A673 (cell line): ENCODE data around the gene FBXO21. TPM values are rescaled to one million over a fixed set of nuclear protein-coding genes. Genes with fewer than 3 reads are reported as not detected.

Experiments
- BruUV-seq: library from RNA; stranded (reverse); fragments of 400-500 nt; replicated peaks from 2 replicates; lab custom pipeline; 2021; lab: Mats Ljungman, UMichigan
- CTCF ChIA-PET: fragments of 300-600 bp; sonication (Branson Sonifier 250); formaldehyde crosslinking; loops from one replicate; lab custom pipeline; 2022; ENCODE audit warnings: antibody characterized with exemption; lab: Charles Lee
- POLR2A ChIA-PET: fragments of 300-600 bp; sonication (Branson Sonifier 250); formaldehyde crosslinking; loops from one replicate; lab custom pipeline; 2022; ENCODE audit warnings: antibody characterized with exemption; ENCODE audit not compliant: low non-redundant PET; lab: Charles Lee
- DNase-seq: peaks from one replicate; pipeline ENCODE4 v3.0.0-alpha.2; 2015; ENCODE audit warnings: low spot score
- H3K27ac ChIP-seq: fragments of 200-600 bp; sonication (generic); 2 replicates; pipeline ENCODE4 v1.5.1; 2016; ENCODE audit warnings: mixed run types, low read depth, mild to moderate bottlenecking, mixed read lengths, antibody characterized with exemption, low read length; ENCODE audit not compliant: poor library complexity, severe bottlenecking
- H3K27me3 ChIP-seq: fragments of 200-600 bp; sonication (generic); replicated peaks from 2 replicates; pipeline ENCODE4 v1.6.1; 2017; ENCODE audit warnings: mixed run types, low read depth, mild to moderate bottlenecking, mixed read lengths, antibody characterized with exemption, low read length; ENCODE audit not compliant: insufficient read depth, poor library complexity
- H3K36me3 ChIP-seq: fragments of 200-600 bp; sonication (generic); 2 replicates; pipeline ENCODE4 v1.6.1; 2016; ENCODE audit warnings: mixed run types, mild to moderate bottlenecking, mixed read lengths, antibody characterized with exemption, low read length; ENCODE audit not compliant: insufficient read depth, poor library complexity, severe bottlenecking
- H3K4me1 ChIP-seq: fragments of 200-600 bp; sonication (generic); 2 replicates; pipeline ENCODE4 v1.6.1; 2017; ENCODE audit warnings: mixed run types, mild to moderate bottlenecking, mixed read lengths, antibody characterized with exemption, low read length; ENCODE audit not compliant: insufficient read depth, poor library complexity, severe bottlenecking
- H3K4me3 ChIP-seq: fragments of 200-600 bp; sonication (generic); 2 replicates; pipeline ENCODE4 v1.5.1; 2016; ENCODE audit warnings: low read depth, mixed run types, mild to moderate bottlenecking, mixed read lengths, low read length; ENCODE audit not compliant: poor library complexity, severe bottlenecking
- H3K9me3 ChIP-seq: fragments of 200-600 bp; sonication (generic); 2 replicates; pipeline ENCODE4 v1.6.1; 2016; ENCODE audit warnings: mixed run types, low read depth, mild to moderate bottlenecking, mixed read lengths, antibody characterized with exemption, low read length; ENCODE audit not compliant: poor library complexity, severe bottlenecking
- CTCF ChIP-seq: fragments of 300-800, 200-600 bp; sonication (generic); conservative IDR thresholded peaks from 2 replicates; pipeline ENCODE4 v1.5.1; 2017; ENCODE audit warnings: low read depth, mild to moderate bottlenecking, antibody characterized with exemption, low read length, moderate library complexity, mixed read lengths
- EZH2 ChIP-seq: fragments of 200-600 bp; sonication (generic); IDR thresholded peaks from 2 replicates; pipeline ENCODE4 v1.6.1; 2017; ENCODE audit warnings: borderline replicate concordance, low read depth, mild to moderate bottlenecking, mixed read lengths, antibody characterized with exemption, low read length; ENCODE audit not compliant: poor library complexity, severe bottlenecking
- intact Hi-C: fragments of 100-400 bp; cut with micrococcal nuclease; formaldehyde crosslinking; loops from one replicate; pipeline ENCODE4 v1.10.0; 2022; ENCODE audit not compliant: unreplicated experiment
- total RNA-seq: library from RNA; stranded (reverse); gene quantifications from 2 replicates; pipeline ENCODE4 v1.2.3, GENCODE V29; 2021

FBXO21 gene
- total RNA-seq, 1 experiment from 2014 or later: 45.4 TPM

GRCh38 chr12:117209626-117210025 is 19.4 kb upstream of the FBXO21 start:
- intact Hi-C loops: loop anchor here (5.0 kb wide), 2 partner anchors 628 to 643 kb away; no protein-coding TSS in a partner anchor
- H3K27ac ChIP-seq: no peak overlapping the region
- DNase-seq: no peak
- H3K4me1 ChIP-seq: no peaks in the 10 kb centered on the region
- H3K4me3 ChIP-seq: no peak overlapping the region
- ChIA-PET POLR2A (interaction anchor here (0.5 kb wide), 1 partner anchor 850 kb away, joined by 8 read pairs; no protein-coding TSS in a partner anchor), CTCF (no interaction called here)
- no peak for TF ChIP-seq CTCF
- TF ChIP-seq EZH2: no peak
- no peaks in the 10 kb centered on the region for H3K27me3 ChIP-seq
- H3K36me3 ChIP-seq: no peaks in the 10 kb centered on the region
- H3K9me3 ChIP-seq: no peaks in the 10 kb centered on the region
- TSS peak; percentile 1 for BruUV-seq

GRCh38 chr12:117208811-117209455 is 18.7 kb upstream of the FBXO21 start:
- Histone ChIP-seq H3K4me1 (no peaks in the 10 kb centered on the region), H3K27me3 (no peaks in the 10 kb centered on the region), H3K9me3 (no peaks in the 10 kb centered on the region), H3K27ac (no peak overlapping the region), H3K36me3 (no peaks in the 10 kb centered on the region), H3K4me3 (no peak overlapping the region)
- ChIA-PET CTCF (interaction anchor here (0.6 kb wide), 2 partner anchors 41 to 876 kb away, joined by 3 to 5 read pairs; no protein-coding TSS in a partner anchor), POLR2A (no interaction called here)
- no peak for TF ChIP-seq EZH2
- TF ChIP-seq CTCF: no peak
- BruUV-seq: no TSS peak
- intact Hi-C loops: no loop called here
- DNase-seq: no peak

- H3K36me3 ChIP-seq: no peaks in the 10 kb centered on the region
- H3K9me3 ChIP-seq: no peaks in the 10 kb centered on the region
- POLR2A ChIA-PET: no interaction called here
- CTCF ChIA-PET: no interaction called here
- no peaks in the 10 kb centered on the region for H3K27me3 ChIP-seq
- no peak for DNase-seq
- no peak overlapping the region for H3K27ac ChIP-seq
- no peaks in the 10 kb centered on the region for H3K4me1 ChIP-seq
- intact Hi-C loops: no loop called here
- H3K4me3 ChIP-seq: no peak overlapping the region
- no peak for TF ChIP-seq EZH2
- no TSS peak for BruUV-seq
These were observed 17.9 kb upstream of the FBXO21 start for GRCh38 chr12:117208206-117208605.
